Measurements from ENCODE around the gene ZBTB32. TPM values are rescaled to one million over a fixed set of nuclear protein-coding genes. Genes with fewer than 3 reads are reported as not detected.
"Not testable (repeated sequence)": the region's sequence is repeated elsewhere in the genome, so short reads cannot be mapped to it uniquely, and the experiment has no call there.

ZBTB32 gene
- total RNA-seq (1 to 10 TPM; 2.2 to 3.3 TPM), total RNA-seq (0 to 232 (median 4.3) reads per million in 172 experiments)
- 1.8 TPM for polyA plus RNA-seq (2013, experiment 1 of 2)
- polyA plus RNA-seq (2013, experiment 2 of 2): 2.8 TPM

- H3K4me3 Mint-ChIP-seq: no peak within 1 kb of the TSS
- intact Hi-C loops (cut with DNase I, micrococcal nuclease): loop anchor here (5.0 kb wide), 2 partner anchors 43 to 57 kb away; partner anchors contain the start of genes COX6B1 (in 1 of the 2), LIN37 (in 1 of the 2), PSENEN (in 1 of the 2) and U2AF1L4 (in 1 of the 2)
- Histone ChIP-seq H3K36me3 (ENCODE audit: insufficient read depth, low read length) (no peaks in the 10 kb centered on the region), H3K27me3 (ENCODE audit: control insufficient read depth in 1 of 2, insufficient read depth in 2 of 2, low read length in 2 of 2) (no peaks in the 10 kb centered on the region), H3K4me1 (ENCODE audit: insufficient read depth, low read length) (peaks cover 19% of the 10 kb centered on the region), H3K27ac (ENCODE audit: low read depth in 1 of 2, low read length in 2 of 2) (no peak within 1 kb of the TSS), H3K4me3 (ENCODE audit: low read length) (no peak within 1 kb of the TSS), H3K9me3 (ENCODE audit: control insufficient read depth in 1 of 2, insufficient read depth in 1 of 2, low read length in 2 of 2) (no peaks in the 10 kb centered on the region)
- POLR2A ChIA-PET: interaction anchor here (2.5 kb wide), 1 partner anchor 60 kb away, joined by 8 read pairs; no protein-coding TSS in a partner anchor
- peaks cover 7% of the 10 kb centered on the region for H3K4me1 Mint-ChIP-seq (ENCODE audit: low read depth)
- ATAC-seq (ENCODE audit: poor library complexity): no peak
- no peaks in the 10 kb centered on the region for H3K27me3 Mint-ChIP-seq
- no peaks in the 10 kb centered on the region for H3K36me3 Mint-ChIP-seq (ENCODE audit: low read depth)
- no peaks in the 10 kb centered on the region for H3K9me3 Mint-ChIP-seq
- H3K27ac Mint-ChIP-seq: no peak within 1 kb of the TSS
- CTCF ChIA-PET: no interaction called here
- no peak for TF ChIP-seq CTCF (IDR thresholded peaks at IDR 0.05)
- DNase-seq: no peak
Measured at GRCh38 chr19:35704218-35704617, at the start of gene ZBTB32. ZBTB32 (plus strand) TSS chr19:35704558; CDS start chr19:35714627, 10,069 bp downstream.

GRCh38 chr19:35654828-35655227, 49.5 kb upstream of the ZBTB32 start:
- Mint-ChIP-seq H3K4me1 (ENCODE audit: low read depth) (peaks cover 29% of the 10 kb centered on the region), H3K36me3 (ENCODE audit: low read depth) (peaks cover 72% of the 10 kb centered on the region)
- H3K9me3 ChIP-seq (ENCODE audit: control insufficient read depth in 1 of 2, insufficient read depth in 1 of 2, low read length in 2 of 2); ATAC-seq (ENCODE audit: poor library complexity); H3K27me3 Mint-ChIP-seq; H3K27ac ChIP-seq (ENCODE audit: low read depth in 1 of 2, low read length in 2 of 2); H3K27ac Mint-ChIP-seq; H3K4me3 ChIP-seq (ENCODE audit: low read length); H3K27me3 ChIP-seq (ENCODE audit: control insufficient read depth in 1 of 2, insufficient read depth in 2 of 2, low read length in 2 of 2); DNase-seq; H3K4me3 Mint-ChIP-seq; CTCF ChIA-PET; H3K9me3 Mint-ChIP-seq; POLR2A ChIA-PET; intact Hi-C loops (cut with DNase I, micrococcal nuclease): not testable (repeated sequence)
- H3K36me3 ChIP-seq (ENCODE audit: insufficient read depth, low read length): peaks cover 84% of the 10 kb centered on the region
- H3K4me1 ChIP-seq (ENCODE audit: insufficient read depth, low read length): peaks cover 15% of the 10 kb centered on the region

GRCh38 chr19:35655600-35655999, 48.8 kb upstream of the ZBTB32 start:
- DNase-seq (no peak), ATAC-seq (ENCODE audit: poor library complexity) (no peak)
- Mint-ChIP-seq H3K9me3 (no peaks in the 10 kb centered on the region), H3K27me3 (no peaks in the 10 kb centered on the region), H3K4me1 (ENCODE audit: low read depth) (peaks cover 24% of the 10 kb centered on the region), H3K36me3 (ENCODE audit: low read depth) (peaks cover 75% of the 10 kb centered on the region), H3K4me3 (no peak overlapping the region), H3K27ac (no peak overlapping the region)
- H3K27ac ChIP-seq (ENCODE audit: low read depth in 1 of 2, low read length in 2 of 2): no peak overlapping the region
- no peak for TF ChIP-seq CTCF (IDR thresholded peaks at IDR 0.05)
- H3K9me3 ChIP-seq (ENCODE audit: control insufficient read depth in 1 of 2, insufficient read depth in 1 of 2, low read length in 2 of 2): no peaks in the 10 kb centered on the region
- CTCF ChIA-PET: no interaction called here
- no peaks in the 10 kb centered on the region for H3K27me3 ChIP-seq (ENCODE audit: control insufficient read depth in 1 of 2, insufficient read depth in 2 of 2, low read length in 2 of 2)
- POLR2A ChIA-PET: no interaction called here
- intact Hi-C loops (cut with DNase I, micrococcal nuclease): no loop called here
- peaks cover 84% of the 10 kb centered on the region for H3K36me3 ChIP-seq (ENCODE audit: insufficient read depth, low read length)
- H3K4me3 ChIP-seq (ENCODE audit: low read length): no peak overlapping the region
- H3K4me1 ChIP-seq (ENCODE audit: insufficient read depth, low read length): peaks cover 7% of the 10 kb centered on the region

- H3K27ac ChIP-seq (ENCODE audit: low read depth in 1 of 2, low read length in 2 of 2): no peak overlapping the region
- Mint-ChIP-seq H3K9me3 (no peaks in the 10 kb centered on the region), H3K4me3 (no peak overlapping the region), H3K27ac (no peak overlapping the region), H3K36me3 (ENCODE audit: low read depth) (peaks cover 74% of the 10 kb centered on the region), H3K4me1 (ENCODE audit: low read depth) (peaks cover 18% of the 10 kb centered on the region), H3K27me3 (no peaks in the 10 kb centered on the region)
- H3K4me3 ChIP-seq (ENCODE audit: low read length): no peak overlapping the region
- intact Hi-C loops (cut with DNase I, micrococcal nuclease): no loop called here
- POLR2A ChIA-PET: interaction anchor here (1.1 to 1.3 kb wide), 2 partner anchors 9 to 12 kb away, joined by 3 to 4 read pairs; partner anchors contain the start of gene COX6B1
- DNase-seq (no peak), ATAC-seq (ENCODE audit: poor library complexity) (no peak)
- no peaks in the 10 kb centered on the region for H3K9me3 ChIP-seq (ENCODE audit: control insufficient read depth in 1 of 2, insufficient read depth in 1 of 2, low read length in 2 of 2)
- no peak for TF ChIP-seq CTCF (IDR thresholded peaks at IDR 0.05)
- peaks cover 82% of the 10 kb centered on the region for H3K36me3 ChIP-seq (ENCODE audit: insufficient read depth, low read length)
- no peaks in the 10 kb centered on the region for H3K27me3 ChIP-seq (ENCODE audit: control insufficient read depth in 1 of 2, insufficient read depth in 2 of 2, low read length in 2 of 2)
- peaks cover 3% of the 10 kb centered on the region for H3K4me1 ChIP-seq (ENCODE audit: insufficient read depth, low read length)
- CTCF ChIA-PET: no interaction called here
Measured at GRCh38 chr19:35656700-35657099, 47.7 kb upstream of the ZBTB32 start.

All from CD4-positive, alpha-beta T cell (primary cell).